Measurements from ENCODE around the gene STX1A. TPM values are rescaled to one million over a fixed set of nuclear protein-coding genes. Genes with fewer than 3 reads are reported as not detected.
"Not testable (repeated sequence)": the region's sequence is repeated elsewhere in the genome, so short reads cannot be mapped to it uniquely, and the experiment has no call there.

STX1A gene
- total RNA-seq, 1 experiment from 2014 or later, result 66.3 TPM

DNA sequence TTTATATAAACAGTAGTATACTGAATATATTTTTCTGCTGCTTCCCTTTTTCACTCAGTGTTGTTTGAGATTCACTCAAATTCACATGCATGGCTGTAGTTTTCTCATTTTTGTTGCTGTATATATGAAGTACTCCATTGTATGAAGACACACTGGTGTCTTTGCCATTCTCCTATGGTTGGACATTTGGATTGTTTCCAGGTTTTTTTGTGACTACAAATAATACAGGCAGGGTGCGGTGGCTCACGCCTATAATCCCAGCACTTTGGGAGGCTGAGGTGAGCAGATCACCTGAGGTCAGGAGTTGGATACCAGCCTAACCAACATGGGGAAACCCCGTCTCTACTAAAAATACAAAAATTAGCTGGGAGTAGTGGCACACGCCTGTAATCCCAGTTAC, 58.9 kb downstream of the STX1A start:
- DNase-seq (ENCODE audit: extremely low read depth, low read depth), result not testable (repeated sequence)

DNA sequence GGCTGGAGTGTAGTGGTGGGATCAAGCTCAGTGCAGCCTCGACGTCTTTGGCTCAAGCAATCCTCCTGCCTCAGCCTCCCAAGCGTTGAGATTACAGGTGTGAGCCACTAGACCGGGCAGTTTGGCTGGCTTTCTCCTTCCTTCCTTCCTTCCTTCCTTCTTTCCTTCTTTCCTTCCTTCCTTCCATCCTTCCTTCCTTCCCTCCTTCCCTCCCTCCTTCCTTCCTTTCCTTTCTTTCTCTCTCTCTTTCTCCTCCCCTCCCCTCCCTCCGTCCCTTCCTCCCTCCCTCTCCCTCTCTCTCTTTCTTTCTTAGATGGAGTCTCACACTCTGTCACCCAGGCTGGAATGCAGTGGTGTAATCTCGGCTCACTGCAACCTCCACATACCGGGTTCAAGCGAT, 59.5 kb downstream of the STX1A start:
- no peak for DNase-seq (ENCODE audit: extremely low read depth, low read depth)

- DNase-seq (ENCODE audit: extremely low read depth, low read depth), result not testable (repeated sequence)
Measured at GRCh38 chr7:73655309-73655708, 64.2 kb downstream of the STX1A start.

DNA sequence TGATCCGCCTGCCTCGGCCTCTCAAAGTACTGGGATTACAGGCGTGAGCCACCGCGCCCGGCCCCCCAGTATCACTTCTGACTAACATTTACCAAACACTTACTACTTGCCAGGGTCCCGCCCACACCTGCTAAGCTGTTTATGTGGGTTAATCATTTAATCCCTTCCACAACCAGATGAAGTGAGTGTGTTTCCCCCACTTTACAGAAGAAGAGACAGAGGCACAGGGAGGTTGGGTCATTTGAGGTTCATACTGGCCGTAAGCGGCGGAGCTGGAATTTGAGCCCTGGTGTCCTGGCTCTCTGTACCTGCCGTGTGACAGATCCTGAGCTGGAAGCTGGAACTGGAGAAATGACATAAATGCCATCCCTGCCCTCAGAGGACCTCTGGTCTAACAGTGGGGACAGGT, 66.9 kb downstream of the STX1A start:
- DNase-seq (ENCODE audit: extremely low read depth, low read depth), result no peak

GRCh38 chr7:73650524-73650923, 68.9 kb downstream of the STX1A start:
- DNase-seq (ENCODE audit: extremely low read depth, low read depth), result no peak

DNA sequence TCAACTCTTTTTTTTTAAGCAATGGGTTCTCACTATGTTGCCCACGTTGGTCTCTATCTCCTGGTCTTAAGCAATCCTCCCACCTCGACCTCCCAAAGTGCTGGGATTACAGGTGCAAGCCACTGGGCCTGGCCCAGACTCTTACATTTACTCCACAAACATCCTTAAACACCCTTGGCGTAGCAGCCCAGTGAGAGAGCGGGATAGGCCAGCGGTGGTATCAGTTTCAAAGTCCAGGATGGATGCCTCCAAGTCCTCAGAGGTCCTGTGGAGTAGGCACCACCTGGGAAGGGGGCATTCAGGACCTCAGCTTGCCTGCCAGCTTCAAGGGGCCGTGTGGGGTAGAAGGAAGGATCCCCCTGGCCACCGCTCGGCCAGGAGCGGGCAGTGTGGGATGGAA, 69.9 kb downstream of the STX1A start:
- no peak for DNase-seq (ENCODE audit: extremely low read depth, low read depth)

Small RNAs within 50 kb of the gene (small RNA-seq; reads per million reads assigned to genes)
- gene MIR4284, result 0.17 to 1.6 reads per million in 2 experiments
- gene RN7SL265P, result 0 to 0.12 reads per million in 2 experiments

Other genes starting within 250 kb of the STX1A start
- 72.0 and 81.9 TPM in 2 replicates for gene BAZ1B, start 197.4 kb downstream of the STX1A start, total RNA-seq (2014; rRNA removed; shearing (Covaris generic))
- gene BCL7B, start 162.0 kb downstream of the STX1A start, total RNA-seq (2014; rRNA removed; shearing (Covaris generic)), result 34.0 and 39.2 TPM in 2 replicates
- gene TBL2, start 141.1 kb downstream of the STX1A start, total RNA-seq (2014; rRNA removed; shearing (Covaris generic)), result 70.5 and 76.4 TPM in 2 replicates
- 1.6 and 1.9 TPM in 2 replicates for gene MLXIPL, start 95.1 kb downstream of the STX1A start, total RNA-seq (2014; rRNA removed; shearing (Covaris generic))
- 3.6 and 5.4 TPM in 2 replicates for gene VPS37D, start 51.8 kb downstream of the STX1A start, total RNA-seq (2014; rRNA removed; shearing (Covaris generic))
- gene DNAJC30, start 36.2 kb downstream of the STX1A start, total RNA-seq (2014; rRNA removed; shearing (Covaris generic)), result 2.8 and 3.5 TPM in 2 replicates
- 187 and 231 TPM in 2 replicates for gene BUD23, start 36.1 kb downstream of the STX1A start, total RNA-seq (2014; rRNA removed; shearing (Covaris generic))
- 9.6 and 10.7 TPM in 2 replicates for gene ABHD11, start 19.1 kb upstream of the STX1A start, total RNA-seq (2014; rRNA removed; shearing (Covaris generic))
- 1.0 and 1.7 TPM in 2 replicates for gene CLDN3, start 50.6 kb upstream of the STX1A start, total RNA-seq (2014; rRNA removed; shearing (Covaris generic))
- 24.9 and 25.3 TPM in 2 replicates for gene CLDN4, start 111.3 kb upstream of the STX1A start, total RNA-seq (2014; rRNA removed; shearing (Covaris generic))
- gene METTL27, start 122.8 kb upstream of the STX1A start, total RNA-seq (2014; rRNA removed; shearing (Covaris generic)), result 4.3 and 5.1 TPM in 2 replicates
- gene TMEM270, start 141.5 kb upstream of the STX1A start, total RNA-seq (2014; rRNA removed; shearing (Covaris generic)), result 0.55 TPM in 1 of 2 replicates, not detected in the other

All from NCI-H460 (cell line).